Karpas-422 (cell line): ENCODE results near the gene ABHD8. TPM values are rescaled to one million over a fixed set of nuclear protein-coding genes. Genes with fewer than 3 reads are reported as not detected.

Source experiments
- DNase-seq: peaks from one replicate; pipeline ENCODE4 v3.0.0-alpha.2; 2015
- H2AFZ ChIP-seq: fragments of 200-600 bp; sonication (generic); 2 replicates; pipeline ENCODE4 v1.6.1; 2014; ENCODE audit warnings: antibody characterized with exemption, low read length, mixed read lengths
- H3K27ac ChIP-seq: fragments of 200-600 bp; sonication (generic); 2 replicates; pipeline ENCODE4 v1.5.1; 2014; ENCODE audit warnings: mild to moderate bottlenecking, low read length, moderate library complexity
- H3K27me3 ChIP-seq: fragments of 200-600 bp; sonication (generic); 2 replicates; pipeline ENCODE4 v1.6.1; 2014; ENCODE audit warnings: low read length, mixed read lengths
- H3K36me3 ChIP-seq: fragments of 200-600 bp; sonication (generic); 2 replicates; pipeline ENCODE4 v1.6.1; 2014; ENCODE audit warnings: low read length, mixed read lengths; ENCODE audit not compliant: insufficient read depth
- H3K4me1 ChIP-seq: fragments of 200-600 bp; sonication (generic); 2 replicates; pipeline ENCODE4 v1.6.1; 2014; ENCODE audit warnings: mild to moderate bottlenecking, low read length, mixed read lengths
- H3K4me2 ChIP-seq: fragments of 200-600 bp; sonication (generic); 2 replicates; pipeline ENCODE4 v1.6.1; 2014; ENCODE audit warnings: low read length, low read depth, mild to moderate bottlenecking; ENCODE audit not compliant: poor library complexity, severe bottlenecking
- H3K4me3 ChIP-seq: fragments of 200-600 bp; sonication (generic); 2 replicates; pipeline ENCODE4 v1.5.1; 2014; ENCODE audit warnings: mild to moderate bottlenecking, antibody characterized with exemption, low read length, mixed read lengths
- H3K79me2 ChIP-seq: fragments of 200-600 bp; sonication (generic); 2 replicates; pipeline ENCODE4 v1.6.1; 2014; ENCODE audit warnings: mild to moderate bottlenecking, low read length, mixed read lengths
- H3K9ac ChIP-seq: fragments of 200-600 bp; sonication (generic); 2 replicates; pipeline ENCODE4 v1.6.0; 2014; ENCODE audit warnings: low read length
- H3K9me2 ChIP-seq: fragments of 200-600 bp; sonication (generic), shearing (Covaris generic); replicated peaks from 2 replicates; pipeline ENCODE4 v1.6.0; 2014; ENCODE audit warnings: mild to moderate bottlenecking, low read length, moderate library complexity; ENCODE audit not compliant: insufficient read depth
- H3K9me3 ChIP-seq: fragments of 300-700, 200-600 bp; sonication (generic); 2 replicates; pipeline ENCODE4 v1.6.1; 2014; ENCODE audit warnings: low read length, mixed read lengths
- H4K20me1 ChIP-seq: fragments of 200-600 bp; sonication (generic); 2 replicates; pipeline ENCODE4 v1.6.1; 2014; ENCODE audit warnings: mild to moderate bottlenecking, antibody characterized with exemption, low read length, low read depth; ENCODE audit not compliant: insufficient read depth
- total RNA-seq: library from RNA; depleted of rRNA; stranded (reverse); fragments of >200 nt; shearing (Covaris generic); gene quantifications from 2 replicates; pipeline ENCODE4 v1.2.3, GENCODE V29; 2014; ENCODE audit warnings: low replicate concordance; rRNA removed

Gene ABHD8
- 0.37 and 2.0 TPM in 2 replicates for total RNA-seq

GRCh38 chr19:17303167-17303939 lies at the start of gene ABHD8:
ABHD8 (minus strand) TSS chr19:17303425; CDS start chr19:17301616, 1,809 bp downstream.
- Histone ChIP-seq H3K79me2 (peaks cover 6% of the 10 kb centered on the region; the same call in 1 of the 2 replicates), H3K9ac (peak within 1 kb of the TSS; percentile 4; the same call in 1 of the 2 replicates), H3K4me2 (peak within 1 kb of the TSS; percentile 37), H4K20me1 (peaks cover 11% of the 10 kb centered on the region; the same call in 1 of the 2 replicates), H3K4me3 (peak within 1 kb of the TSS; percentile 43; the same call in 1 of the 2 replicates), H3K27me3 (no peaks in the 10 kb centered on the region), H3K9me3 (no peaks in the 10 kb centered on the region), H3K27ac (peak within 1 kb of the TSS; percentile 10; the same call in 1 of the 2 replicates), H3K9me2 (no peaks in the 10 kb centered on the region), H3K4me1 (peaks cover 24% of the 10 kb centered on the region), H2AFZ (no peak within 1 kb of the TSS), H3K36me3 (no peaks in the 10 kb centered on the region)
- DNase-seq: peak; percentile 94

GRCh38 chr19:17352608-17353280 lies 49.5 kb upstream of the ABHD8 start:
- Histone ChIP-seq H2AFZ (no peak overlapping the region), H3K9ac (no peak overlapping the region), H3K27ac (no peak overlapping the region), H3K9me3 (no peaks in the 10 kb centered on the region), H3K4me1 (no peaks in the 10 kb centered on the region), H3K4me3 (no peak overlapping the region), H3K4me2 (no peak overlapping the region), H3K9me2 (no peaks in the 10 kb centered on the region), H3K79me2 (no peaks in the 10 kb centered on the region), H3K36me3 (no peaks in the 10 kb centered on the region), H4K20me1 (no peaks in the 10 kb centered on the region), H3K27me3 (no peaks in the 10 kb centered on the region)
- no peak for DNase-seq

GRCh38 chr19:17351815-17352435 lies 48.7 kb upstream of the ABHD8 start:
- no peaks in the 10 kb centered on the region for H3K79me2 ChIP-seq
- H2AFZ ChIP-seq: no peak overlapping the region
- no peak overlapping the region for H3K4me3 ChIP-seq

GRCh38 chr19:17348700-17349099 lies 45.5 kb upstream of the ABHD8 start:
- Histone ChIP-seq H3K4me3 (no peak overlapping the region), H2AFZ (no peak overlapping the region), H4K20me1 (no peaks in the 10 kb centered on the region), H3K9me2 (no peaks in the 10 kb centered on the region), H3K9ac (no peak overlapping the region), H3K9me3 (no peaks in the 10 kb centered on the region), H3K27ac (no peak overlapping the region), H3K79me2 (no peaks in the 10 kb centered on the region), H3K4me1 (no peaks in the 10 kb centered on the region), H3K36me3 (no peaks in the 10 kb centered on the region), H3K27me3 (no peaks in the 10 kb centered on the region), H3K4me2 (no peak overlapping the region)
- no peak for DNase-seq

More at GRCh38 chr19:17351815-17352435, 48.7 kb upstream of the ABHD8 start:
- no peak for DNase-seq
- Histone ChIP-seq H4K20me1 (no peaks in the 10 kb centered on the region), H3K9me3 (no peaks in the 10 kb centered on the region), H3K9me2 (no peaks in the 10 kb centered on the region), H3K4me1 (no peaks in the 10 kb centered on the region), H3K27me3 (no peaks in the 10 kb centered on the region), H3K27ac (no peak overlapping the region), H3K4me2 (no peak overlapping the region), H3K36me3 (no peaks in the 10 kb centered on the region), H3K9ac (no peak overlapping the region)

- H3K9me3 ChIP-seq: no peaks in the 10 kb centered on the region
Observed at GRCh38 chr19:17347877-17348276, 44.7 kb upstream of the ABHD8 start.

GRCh38 chr19:17347361-17347760 lies 44.1 kb upstream of the ABHD8 start:
- H3K36me3 ChIP-seq: no peaks in the 10 kb centered on the region
- no peak for DNase-seq
- no peak overlapping the region for H3K9ac ChIP-seq
- H3K9me2 ChIP-seq: no peaks in the 10 kb centered on the region
- H4K20me1 ChIP-seq: no peaks in the 10 kb centered on the region
- H3K79me2 ChIP-seq: no peaks in the 10 kb centered on the region
- H3K4me1 ChIP-seq: no peaks in the 10 kb centered on the region
- H3K27me3 ChIP-seq: no peaks in the 10 kb centered on the region
- H3K27ac ChIP-seq: no peak overlapping the region
- no peak overlapping the region for H3K4me2 ChIP-seq
- no peak overlapping the region for H2AFZ ChIP-seq
- H3K9me3 ChIP-seq: no peaks in the 10 kb centered on the region
- H3K4me3 ChIP-seq: no peak overlapping the region

More at GRCh38 chr19:17347877-17348276, 44.7 kb upstream of the ABHD8 start:
- H3K79me2 ChIP-seq: no peaks in the 10 kb centered on the region
- no peaks in the 10 kb centered on the region for H3K9me2 ChIP-seq
- H3K9ac ChIP-seq: no peak overlapping the region
- H4K20me1 ChIP-seq: no peaks in the 10 kb centered on the region
- DNase-seq: no peak
- H3K27me3 ChIP-seq: no peaks in the 10 kb centered on the region
- no peaks in the 10 kb centered on the region for H3K4me1 ChIP-seq
- no peak overlapping the region for H3K4me2 ChIP-seq
- no peak overlapping the region for H3K27ac ChIP-seq
- H3K4me3 ChIP-seq: no peak overlapping the region
- no peaks in the 10 kb centered on the region for H3K36me3 ChIP-seq
- H2AFZ ChIP-seq: no peak overlapping the region

- Histone ChIP-seq H3K27me3 (no peaks in the 10 kb centered on the region), H3K79me2 (no peaks in the 10 kb centered on the region), H3K36me3 (peaks cover 4% of the 10 kb centered on the region; the same call in 1 of the 2 replicates), H3K4me2 (no peak overlapping the region), H3K4me1 (no peaks in the 10 kb centered on the region), H4K20me1 (no peaks in the 10 kb centered on the region), H2AFZ (no peak overlapping the region), H3K9me3 (no peaks in the 10 kb centered on the region), H3K9ac (no peak overlapping the region), H3K27ac (no peak overlapping the region), H3K4me3 (no peak overlapping the region), H3K9me2 (no peaks in the 10 kb centered on the region)
- DNase-seq: peak; percentile 89
Observed at GRCh38 chr19:17346109-17346671, 43.0 kb upstream of the ABHD8 start.
